Keratinocyte (primary cell): ENCODE results near the gene CRADD. TPM values are rescaled to one million over a fixed set of nuclear protein-coding genes. Genes with fewer than 3 reads are reported as not detected.

ENCODE experiments used
- DNase-seq: peaks from one replicate; pipeline ENCODE4 v3.0.0-alpha.2; 2011; ENCODE audit warnings: low read depth, missing footprints, low spot score
- FAIRE-seq: peaks from 2 replicates; lab custom pipeline; 2011; peaks lifted over from hg19 to GRCh38; lab: Jason Lieb, UNC
- H2AFZ ChIP-seq: 2 replicates; pipeline ENCODE4 v1.6.0; 2012; ENCODE audit warnings: low read length, control low read depth, inconsistent platforms; ENCODE audit not compliant: control insufficient read depth
- H3K27ac ChIP-seq: 2 replicates; pipeline ENCODE4 v1.5.1; 2011; ENCODE audit warnings: low read length; ENCODE audit not compliant: control insufficient read depth, insufficient read depth
- H3K27me3 ChIP-seq: 3 replicates; pipeline ENCODE4 v1.6.0; 2011; ENCODE audit warnings: low read length; ENCODE audit not compliant: control insufficient read depth, insufficient read depth; ENCODE audit errors: extremely low read depth
- H3K36me3 ChIP-seq, 2 experiments: 2 replicates in 1 of 2; 3 replicates in 1 of 2; pipeline ENCODE4 v1.5.1; 2011; ENCODE audit warnings: low read length in 2 of 2, mild to moderate bottlenecking in 1 of 2; ENCODE audit not compliant: control insufficient read depth in 2 of 2, insufficient read depth in 2 of 2; ENCODE audit errors: extremely low read depth in 1 of 2
- H3K4me1 ChIP-seq: 3 replicates; pipeline ENCODE4 v1.5.1; 2011; ENCODE audit warnings: low read length; ENCODE audit not compliant: control insufficient read depth, insufficient read depth; ENCODE audit errors: extremely low read depth
- H3K4me2 ChIP-seq: 3 replicates; pipeline ENCODE4 v1.6.0; 2011; ENCODE audit warnings: low read depth, low read length; ENCODE audit not compliant: control insufficient read depth, insufficient read depth; ENCODE audit errors: extremely low read depth
- H3K4me3 ChIP-seq, 3 experiments: fragments of 200-600 bp in 1 of 3; sonication (generic) in 1 of 3; 2 replicates in 2 of 3; 3 replicates in 1 of 3; pipeline ENCODE4 v1.5.1; 2011 to 2016; ENCODE audit warnings: low read length in 3 of 3, mild to moderate bottlenecking in 3 of 3, control low read depth in 2 of 3, inconsistent platforms in 1 of 3, low read depth in 1 of 3, mixed read lengths in 1 of 3, mixed run types in 1 of 3, moderate library complexity in 1 of 3; ENCODE audit not compliant: control insufficient read depth in 2 of 3, insufficient read depth in 2 of 3; ENCODE audit errors: extremely low read depth in 1 of 3
- H3K79me2 ChIP-seq: 2 replicates; pipeline ENCODE4 v1.6.0; 2012; ENCODE audit warnings: low read length; ENCODE audit not compliant: control insufficient read depth, insufficient read depth
- H3K9ac ChIP-seq: 3 replicates; pipeline ENCODE4 v1.6.0; 2011; ENCODE audit warnings: low read length; ENCODE audit not compliant: control insufficient read depth, insufficient read depth; ENCODE audit errors: extremely low read depth
- H3K9me1 ChIP-seq: 3 replicates; pipeline ENCODE4 v1.6.0; 2011; ENCODE audit warnings: low read length; ENCODE audit not compliant: control insufficient read depth, insufficient read depth; ENCODE audit errors: extremely low read depth
- H3K9me3 ChIP-seq: 2 replicates; pipeline ENCODE4 v1.5.1; 2012; ENCODE audit warnings: low read depth, low read length; ENCODE audit not compliant: control insufficient read depth
- H4K20me1 ChIP-seq: 3 replicates; pipeline ENCODE4 v1.6.0; 2011; ENCODE audit warnings: low read length; ENCODE audit not compliant: control insufficient read depth, insufficient read depth; ENCODE audit errors: extremely low read depth
- EZH2 ChIP-seq: IDR thresholded peaks from one replicate; pipeline ENCODE4 v1.6.1; 2012; ENCODE audit warnings: inconsistent platforms, mild to moderate bottlenecking, low read length, moderate library complexity
- dilution Hi-C: fragments of 300-500 bp; cut with MboI; formaldehyde crosslinking; loops from one replicate; pipeline ENCODE4 v1.7.0; 2020; ENCODE audit warnings: low sequenced_read_pairs; ENCODE audit not compliant: extremely low pct_ligation_motif_present
- polyA plus RNA-seq, 5 experiments: library from polyadenylated mRNA; depleted of rRNA in 3 of 5; stranded (reverse) in 3 of 5; stranded (forward) in 1 of 5; unstranded in 1 of 5; fragments of >200 nt; gene quantifications; 1 replicate in 1 of 5; 2 replicates in 3 of 5; 3 replicates in 1 of 5; pipeline versions ENCODE4 v1.2.1 to v1.2.3, GENCODE V29; 2011 to 2012; ENCODE audit warnings: missing spikeins in 2 of 5, low read depth in 1 of 5, low replicate concordance in 1 of 5
- TF ChIP-seq, protein P1 (sequence below), 3 experiments: IDR thresholded peaks in 1 of 3; conservative IDR thresholded peaks in 1 of 3; optimal IDR thresholded peaks in 1 of 3; 2 replicates in 2 of 3; 3 replicates in 1 of 3; pipeline versions ENCODE3 to v1.5.1; 2011; ENCODE audit warnings: low read length in 3 of 3, mild to moderate bottlenecking in 3 of 3, moderate library complexity in 2 of 3, control low read depth in 1 of 3, inconsistent platforms in 1 of 3; ENCODE audit not compliant: insufficient read depth in 2 of 3; ENCODE audit errors: extremely low read depth in 1 of 3

The CRADD gene
- polyA plus RNA-seq, 1 donor (not counting 4 experiments of a cell fraction or from before 2014, with no cell fraction given): 11.2 TPM

- Histone ChIP-seq H3K27me3 (no peaks in the 10 kb centered on the region), H4K20me1 (no peaks in the 10 kb centered on the region), H3K4me2 (no peak overlapping the region), H3K4me3 (no peak overlapping the region), H3K9ac (no peak overlapping the region), H2AFZ (no peak overlapping the region), H3K9me3 (no peaks in the 10 kb centered on the region), H3K9me1 (no peaks in the 10 kb centered on the region), H3K79me2 (no peaks in the 10 kb centered on the region), H3K4me1 (no peaks in the 10 kb centered on the region), H3K36me3 (no peaks in the 10 kb centered on the region), H3K27ac (no peak overlapping the region)
- dilution Hi-C loops: no loop called here
- no peak for FAIRE-seq
- no peak for TF ChIP-seq EZH2
- TF ChIP-seq, protein P1, sequence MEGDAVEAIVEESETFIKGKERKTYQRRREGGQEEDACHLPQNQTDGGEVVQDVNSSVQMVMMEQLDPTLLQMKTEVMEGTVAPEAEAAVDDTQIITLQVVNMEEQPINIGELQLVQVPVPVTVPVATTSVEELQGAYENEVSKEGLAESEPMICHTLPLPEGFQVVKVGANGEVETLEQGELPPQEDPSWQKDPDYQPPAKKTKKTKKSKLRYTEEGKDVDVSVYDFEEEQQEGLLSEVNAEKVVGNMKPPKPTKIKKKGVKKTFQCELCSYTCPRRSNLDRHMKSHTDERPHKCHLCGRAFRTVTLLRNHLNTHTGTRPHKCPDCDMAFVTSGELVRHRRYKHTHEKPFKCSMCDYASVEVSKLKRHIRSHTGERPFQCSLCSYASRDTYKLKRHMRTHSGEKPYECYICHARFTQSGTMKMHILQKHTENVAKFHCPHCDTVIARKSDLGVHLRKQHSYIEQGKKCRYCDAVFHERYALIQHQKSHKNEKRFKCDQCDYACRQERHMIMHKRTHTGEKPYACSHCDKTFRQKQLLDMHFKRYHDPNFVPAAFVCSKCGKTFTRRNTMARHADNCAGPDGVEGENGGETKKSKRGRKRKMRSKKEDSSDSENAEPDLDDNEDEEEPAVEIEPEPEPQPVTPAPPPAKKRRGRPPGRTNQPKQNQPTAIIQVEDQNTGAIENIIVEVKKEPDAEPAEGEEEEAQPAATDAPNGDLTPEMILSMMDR (optimal IDR thresholded peaks at IDR 0.05 in 1 of 3, IDR thresholded peaks at IDR 0.05 in 1 of 3, conservative IDR thresholded peaks at IDR 0.05 in 1 of 3; ENCODE audit: extremely low read depth in 1 of 3, insufficient read depth in 2 of 3, low read length in 3 of 3): no peak
- no peak for DNase-seq
Measured at GRCh38 chr12:93832131-93832530, 155.0 kb downstream of the CRADD start.

DNA sequence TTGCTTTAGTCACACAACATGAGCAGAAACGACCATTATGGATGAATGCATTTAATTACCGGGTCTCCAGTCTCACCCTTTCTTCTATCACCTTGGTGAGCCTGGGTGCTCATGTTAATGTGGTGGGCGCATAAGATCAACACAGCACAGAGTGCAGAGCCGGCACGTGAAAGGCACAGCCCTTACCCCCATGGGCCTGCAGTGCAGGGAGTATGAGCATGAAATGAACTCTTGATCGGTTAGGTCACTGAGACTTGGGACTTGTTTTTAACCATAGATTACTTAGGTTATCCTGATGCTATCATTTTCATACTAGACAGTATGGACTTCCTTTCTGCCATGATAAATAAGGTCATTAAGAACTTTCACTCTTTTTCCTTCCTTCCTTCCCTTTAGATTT lies 156.8 kb downstream of the CRADD start:
- Histone ChIP-seq H3K9me3 (no peaks in the 10 kb centered on the region), H2AFZ (no peak overlapping the region), H3K9me1 (no peaks in the 10 kb centered on the region), H3K79me2 (no peaks in the 10 kb centered on the region), H3K9ac (no peak overlapping the region), H3K27ac (no peak overlapping the region), H3K36me3 (no peaks in the 10 kb centered on the region), H3K27me3 (no peaks in the 10 kb centered on the region), H3K4me3 (no peak overlapping the region), H3K4me2 (no peak overlapping the region), H3K4me1 (no peaks in the 10 kb centered on the region), H4K20me1 (no peaks in the 10 kb centered on the region)
- FAIRE-seq (no peak), DNase-seq (no peak)
- TF ChIP-seq, protein P1 (optimal IDR thresholded peaks at IDR 0.05 in 1 of 3, IDR thresholded peaks at IDR 0.05 in 1 of 3, conservative IDR thresholded peaks at IDR 0.05 in 1 of 3; ENCODE audit: extremely low read depth in 1 of 3, insufficient read depth in 2 of 3, low read length in 3 of 3): no peak
- dilution Hi-C loops: no loop called here
